Measurements from ENCODE around the gene RPUSD4.

RPUSD4 gene

GRCh38 chr11:126181939-126182730, 29.3 kb downstream of the RPUSD4 start:
- DNase-seq = no peak

- no peak for DNase-seq
These were observed 34.5 kb downstream of the RPUSD4 start for GRCh38 chr11:126176853-126177470.

GRCh38 chr11:126175393-126175792, 36.1 kb downstream of the RPUSD4 start:
- DNase-seq = no peak

- no peak for DNase-seq
These were observed 36.6 kb downstream of the RPUSD4 start for GRCh38 chr11:126174816-126175215.

GRCh38 chr11:126173257-126173656, 38.2 kb downstream of the RPUSD4 start:
- DNase-seq = no peak

- no peak for DNase-seq
These were observed 38.8 kb downstream of the RPUSD4 start for GRCh38 chr11:126172596-126173038.

GRCh38 chr11:126169291-126169690, 42.2 kb downstream of the RPUSD4 start:
- no peak for DNase-seq

GRCh38 chr11:126167488-126167887, 44.0 kb downstream of the RPUSD4 start:
- DNase-seq = no peak

- no peak for DNase-seq
These were observed 45.0 kb downstream of the RPUSD4 start for GRCh38 chr11:126166413-126166812.

- no peak for DNase-seq
These were observed 45.7 kb downstream of the RPUSD4 start for GRCh38 chr11:126165757-126166156.

- DNase-seq = no peak
These were observed 46.1 kb downstream of the RPUSD4 start for GRCh38 chr11:126165311-126165720.

- DNase-seq = no peak
These were observed 46.7 kb downstream of the RPUSD4 start for GRCh38 chr11:126164781-126165180.

- DNase-seq = no peak
These were observed 47.7 kb downstream of the RPUSD4 start for GRCh38 chr11:126163779-126164178.

- no peak for DNase-seq
These were observed 48.3 kb downstream of the RPUSD4 start for GRCh38 chr11:126163074-126163700.

GRCh38 chr11:126162306-126163030, 49.0 kb downstream of the RPUSD4 start:
- DNase-seq = no peak

- DNase-seq = no peak
These were observed 50.4 kb downstream of the RPUSD4 start for GRCh38 chr11:126161023-126161391.

- no peak for DNase-seq
These were observed 51.0 kb downstream of the RPUSD4 start for GRCh38 chr11:126160345-126161022.

- DNase-seq = no peak
These were observed 51.6 kb downstream of the RPUSD4 start for GRCh38 chr11:126159719-126160344.

- no peak for DNase-seq
These were observed 53.2 kb downstream of the RPUSD4 start for GRCh38 chr11:126158054-126158791.

GRCh38 chr11:126157326-126158030, 54.0 kb downstream of the RPUSD4 start:
- DNase-seq = no peak

GRCh38 chr11:126156814-126157213, 54.6 kb downstream of the RPUSD4 start:
- no peak for DNase-seq
